OCI-LY1 (cell line): Measurements from ENCODE around the gene RNF135.

Experiments
- CTCF ChIP-seq: fragments of 200-600 bp; sonication (generic), shearing (Covaris generic); IDR thresholded peaks from 2 replicates; pipeline ENCODE4 v1.5.1; 2017; ENCODE audit warnings: mild to moderate bottlenecking, antibody characterized with exemption, low read length, moderate library complexity, mixed read lengths
- EZH2 ChIP-seq: fragments of 200-600 bp; sonication (generic), shearing (Covaris generic); IDR thresholded peaks from 2 replicates; pipeline ENCODE4 v1.8.0; 2017; ENCODE audit warnings: borderline replicate concordance, mixed run types, mild to moderate bottlenecking, antibody characterized with exemption, low read length, moderate library complexity, mixed read lengths

GRCh38 chr17:30982855-30983254, 12.0 kb downstream of the RNF135 start:
- TF ChIP-seq CTCF (no peak), EZH2 (no peak)
